Prostate gland (tissue), 2 donors: Measurements from ENCODE around the gene DLG2. TPM values are rescaled to one million over a fixed set of nuclear protein-coding genes. Genes with fewer than 3 reads are reported as not detected.

Source experiments
- DNase-seq: peaks from one replicate; pipeline ENCODE4 v3.0.0-alpha.2; 2019; ENCODE audit warnings: low spot score
- H3K27ac ChIP-seq, 2 donors: fragments of 200-600 bp; sonication (generic); 2 replicates each; pipeline ENCODE4 v1.5.1; 2017 to 2019
- H3K27me3 ChIP-seq: fragments of 200-600 bp; sonication (generic); replicated peaks from 2 replicates; pipeline ENCODE4 v1.5.1; 2019; ENCODE audit not compliant: insufficient read depth
- H3K36me3 ChIP-seq, 2 donors: fragments of 200-600 bp; sonication (generic); 1 replicate in 1 of 2; 2 replicates in 1 of 2; pipeline versions ENCODE4 v1.5.1 to v1.8.1; 2017 to 2019
- H3K4me1 ChIP-seq: fragments of 200-600 bp; sonication (generic); replicated peaks from 2 replicates; pipeline ENCODE4 v1.5.1; 2019
- H3K4me3 ChIP-seq, 2 donors: fragments of 200-600 bp; sonication (generic); 2 replicates each; pipeline ENCODE4 v1.5.1; 2017 to 2019
- H3K9me3 ChIP-seq: fragments of 200-600 bp; sonication (generic); 2 replicates; pipeline ENCODE4 v1.5.1; 2017
- CTCF ChIP-seq, 4 experiments: fragments of 200-600 bp in 2 of 4; fragments of 450-650 bp in 2 of 4; sonication (generic) in 2 of 4; IDR thresholded peaks; 1 replicate in 3 of 4; 2 replicates in 1 of 4; pipeline ENCODE4 v1.5.1; 2016 to 2019; ENCODE audit warnings: antibody characterized with exemption in 4 of 4, mild to moderate bottlenecking in 2 of 4, moderate library complexity in 2 of 4
- POLR2A ChIP-seq: fragments of 450-650 bp; IDR thresholded peaks from one replicate; pipeline ENCODE4 v1.6.1; 2016; ENCODE audit warnings: antibody characterized with exemption, mild to moderate bottlenecking
- POLR2AphosphoS5 ChIP-seq: sonication (generic); formaldehyde crosslinking; IDR thresholded peaks from one replicate; pipeline ENCODE4 v1.6.1; 2017; ENCODE audit warnings: antibody characterized with exemption
- WGBS: methylation state at CpG from one replicate; pipeline ENCODE4 v1.1.5; 2018; 5-methylcytosine and 5-hydroxymethylcytosine counted together
- intact Hi-C: fragments of 100-400 bp; cut with DNase I; formaldehyde crosslinking; loops from one replicate; pipeline ENCODE4 v1.14.2; 2022
- total RNA-seq, 2 donors: library from RNA; depleted of rRNA; stranded (reverse); fragments of >200 nt; gene quantifications; one replicate each; pipeline ENCODE4 v1.1.0, GENCODE V29; 2016

The DLG2 gene
- total RNA-seq, 2 donors from 2014 or later, result 9.8 to 16.2 TPM

DNA sequence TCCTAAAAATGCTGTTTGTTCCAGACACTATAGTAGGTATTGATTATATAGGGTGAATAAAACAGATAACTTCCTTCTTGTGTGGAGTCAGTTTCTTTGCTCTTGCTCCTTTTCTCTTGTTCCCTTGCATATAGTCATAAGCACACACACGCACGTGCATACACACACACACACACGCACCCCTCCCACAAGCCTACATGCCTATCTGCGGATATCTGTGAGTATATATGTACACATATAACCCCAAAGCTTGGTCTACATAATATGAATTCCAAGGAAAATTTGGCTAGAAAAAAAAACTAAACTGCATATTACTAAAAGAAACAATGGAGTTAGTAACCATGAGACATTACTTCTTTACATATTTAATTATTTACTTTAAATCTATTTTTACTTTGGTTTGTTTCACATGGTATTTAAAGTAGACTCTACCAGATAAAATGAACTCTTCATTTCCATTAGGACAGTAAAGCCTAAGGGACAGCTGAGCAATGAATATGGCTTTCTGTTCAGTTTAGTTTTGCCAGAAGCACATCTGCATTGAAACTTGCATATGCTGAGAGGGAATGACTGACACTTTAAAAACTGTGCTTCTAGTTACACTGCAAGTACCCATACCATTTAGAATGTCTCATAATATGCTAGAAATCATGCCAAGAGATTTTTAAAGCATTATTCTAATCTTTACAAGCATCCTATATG is 676.4 kb downstream of the DLG2 start:
- H3K36me3 ChIP-seq, result no peaks in the 10 kb centered on the region
- H3K4me1 ChIP-seq, result no peaks in the 10 kb centered on the region
- intact Hi-C loops, result no loop called here
- no peaks in the 10 kb centered on the region for H3K27me3 ChIP-seq
- no peak for DNase-seq
- WGBS, result 86% methylated on average over 4 of the region's 4 CpGs
- H3K9me3 ChIP-seq, result no peaks in the 10 kb centered on the region
- TF ChIP-seq POLR2A, result no peak
- TF ChIP-seq POLR2AphosphoS5, result no peak
- TF ChIP-seq CTCF (IDR thresholded peaks at IDR 0.05), result no peak
- H3K4me3 ChIP-seq, result no peak overlapping the region
- H3K27ac ChIP-seq, result no peak overlapping the region

DNA sequence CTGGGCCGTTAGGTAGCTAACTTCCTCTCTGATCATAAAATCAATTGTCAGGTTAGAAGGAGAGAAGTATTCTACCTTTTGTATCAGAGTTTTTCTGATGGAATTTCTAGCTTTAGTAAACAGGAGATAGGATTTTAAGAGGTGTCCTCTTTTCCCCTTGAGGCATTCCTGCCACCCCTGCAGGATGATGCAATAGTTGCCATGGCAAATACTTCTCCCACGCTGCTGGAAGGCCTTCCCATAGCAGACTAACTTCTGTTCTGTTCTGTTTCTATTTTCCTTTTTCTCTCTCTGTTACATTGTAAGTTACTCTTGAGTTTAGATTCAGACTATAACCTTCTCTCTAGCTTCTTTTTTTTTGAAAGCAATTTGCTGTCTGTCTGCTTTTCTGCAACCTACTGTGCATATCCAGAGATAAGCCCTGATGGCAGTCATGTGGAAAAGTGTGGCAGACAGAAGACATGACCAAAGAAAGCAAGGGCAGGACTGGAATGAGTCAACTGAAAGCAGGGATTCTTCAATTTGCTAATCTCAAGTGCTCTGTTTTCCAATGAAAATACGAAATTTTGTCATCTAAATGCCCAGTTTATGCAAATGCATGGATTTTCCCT is 679.1 kb downstream of the DLG2 start:
- no peak for DNase-seq
- H3K27me3 ChIP-seq, result no peaks in the 10 kb centered on the region
- no peaks in the 10 kb centered on the region for H3K9me3 ChIP-seq
- 43% methylated on average over 3 of the region's 3 CpGs for WGBS
- H3K4me1 ChIP-seq, result no peaks in the 10 kb centered on the region
- TF ChIP-seq CTCF (IDR thresholded peaks at IDR 0.05) (no peak), POLR2A (no peak), POLR2AphosphoS5 (no peak)
- no peak overlapping the region for H3K4me3 ChIP-seq
- H3K36me3 ChIP-seq, result no peaks in the 10 kb centered on the region
- H3K27ac ChIP-seq, result no peak overlapping the region
- intact Hi-C loops, result no loop called here

- no peak for DNase-seq
- WGBS, result 98% methylated on average over 3 of the region's 3 CpGs
- H3K27ac ChIP-seq, result no peak overlapping the region
- H3K4me3 ChIP-seq, result no peak overlapping the region
- H3K4me1 ChIP-seq, result no peaks in the 10 kb centered on the region
- H3K9me3 ChIP-seq, result no peaks in the 10 kb centered on the region
- H3K27me3 ChIP-seq, result no peaks in the 10 kb centered on the region
- no peaks in the 10 kb centered on the region for H3K36me3 ChIP-seq
- intact Hi-C loops, result no loop called here
- TF ChIP-seq POLR2AphosphoS5, result no peak
Observed at GRCh38 chr11:84947070-84947469, 680.1 kb downstream of the DLG2 start.

DNA sequence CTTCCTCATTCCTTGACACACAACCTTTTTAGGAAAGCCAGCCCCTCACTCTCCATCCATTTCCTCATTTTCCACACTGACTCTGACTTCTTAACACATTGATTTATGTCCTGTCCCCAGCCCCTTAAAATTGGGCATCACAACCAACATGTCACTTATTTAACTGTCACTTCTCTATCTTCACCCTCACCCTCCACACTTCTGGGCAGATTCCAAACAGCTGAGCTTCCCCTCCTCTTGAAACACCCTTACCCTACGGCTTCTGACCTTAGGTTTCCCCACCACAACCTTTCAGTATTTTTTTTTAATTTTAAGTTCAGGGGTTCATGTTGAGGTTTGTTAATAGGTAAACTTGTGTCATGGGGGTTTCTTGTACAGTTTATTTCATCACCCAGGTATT is 696.3 kb downstream of the DLG2 start:
- no peak for DNase-seq
- WGBS, result 81% methylated on average over 1 of the region's 1 CpG
- Histone ChIP-seq H3K27ac (no peak overlapping the region), H3K27me3 (no peaks in the 10 kb centered on the region), H3K9me3 (no peaks in the 10 kb centered on the region), H3K4me1 (no peaks in the 10 kb centered on the region), H3K4me3 (no peak overlapping the region), H3K36me3 (no peaks in the 10 kb centered on the region)
- intact Hi-C loops, result no loop called here
- TF ChIP-seq CTCF (IDR thresholded peaks at IDR 0.05) (no peak), POLR2A (no peak), POLR2AphosphoS5 (no peak)

DNA sequence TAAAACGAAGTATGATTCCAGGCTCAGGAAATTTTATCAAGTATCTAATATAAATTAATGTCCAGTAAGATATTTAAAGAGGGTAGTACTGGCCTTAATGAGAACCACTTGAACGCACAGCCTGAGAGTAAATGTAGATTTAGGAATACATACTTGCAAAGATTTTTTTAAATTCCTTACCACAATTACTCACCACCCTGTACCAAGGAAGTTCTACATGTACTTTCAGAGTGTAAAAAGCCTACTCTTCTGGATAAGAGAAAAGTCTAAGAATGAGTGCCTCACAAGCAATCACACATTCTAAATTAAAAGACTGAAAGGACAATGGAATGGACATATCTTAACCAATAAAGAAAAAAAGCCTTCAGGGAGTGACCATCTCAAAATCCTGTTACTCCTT is 697.4 kb downstream of the DLG2 start:
- no peak for TF ChIP-seq POLR2AphosphoS5
- TF ChIP-seq POLR2A, result no peak
- no peak for TF ChIP-seq CTCF (IDR thresholded peaks at IDR 0.05)
- DNase-seq, result no peak
- no peaks in the 10 kb centered on the region for H3K36me3 ChIP-seq
- H3K4me3 ChIP-seq, result no peak overlapping the region
- intact Hi-C loops, result no loop called here
- no peaks in the 10 kb centered on the region for H3K4me1 ChIP-seq
- WGBS, result 86% methylated on average over 2 of the region's 2 CpGs
- H3K27me3 ChIP-seq, result no peaks in the 10 kb centered on the region
- no peaks in the 10 kb centered on the region for H3K9me3 ChIP-seq
- no peak overlapping the region for H3K27ac ChIP-seq
